HepG2 (cell line): ENCODE results near the gene YIPF4. TPM values are rescaled to one million over a fixed set of nuclear protein-coding genes. Genes with fewer than 3 reads are reported as not detected.

Source experiments
- CEBPG ChIP-seq: IDR thresholded peaks from 2 replicates; pipeline ENCODE4 v1.6.1; 2016
- GATA4 ChIP-seq: sonication (generic); IDR thresholded peaks from 2 replicates; pipeline ENCODE4 v1.6.1; 2016; ENCODE audit warnings: antibody characterized with exemption, low read depth, borderline replicate concordance
- GZF1 ChIP-seq: sonication (generic); formaldehyde crosslinking; IDR thresholded peaks from 2 replicates; pipeline ENCODE4 v1.5.1; 2020; ENCODE audit warnings: mild to moderate bottlenecking, missing genetic modification reagents
- HDAC6 ChIP-seq: fragments of 200-600 bp; sonication (generic); IDR thresholded peaks from 2 replicates; pipeline ENCODE4 v1.7.0; 2017; ENCODE audit warnings: mild to moderate bottlenecking, antibody characterized with exemption, low read length, low read depth
- KMT2B ChIP-seq: IDR thresholded peaks from 2 replicates; pipeline ENCODE4 v1.6.1; 2016; ENCODE audit warnings: missing genetic modification reagents, missing compliant biosample characterization
- RFXAP ChIP-seq: sonication (generic); formaldehyde crosslinking; IDR thresholded peaks from 2 replicates; pipeline ENCODE4 v1.4.0; 2020; ENCODE audit warnings: missing genetic modification reagents, borderline replicate concordance
- TAF15 ChIP-seq: fragments of 200-400 bp; formaldehyde crosslinking; IDR thresholded peaks from one replicate; pipeline ENCODE4 v1.6.1; 2018; ENCODE audit warnings: mild to moderate bottlenecking, low read depth, low read length; ENCODE audit not compliant: poor library complexity, severe bottlenecking
- TEAD3 ChIP-seq: optimal IDR thresholded peaks from 2 replicates; pipeline ENCODE3; 2016; ENCODE audit warnings: borderline replicate concordance
- ZFP1 ChIP-seq: IDR thresholded peaks from 2 replicates; pipeline ENCODE4 v1.6.1; 2016
- ZFP36L1 ChIP-seq: sonication (generic); formaldehyde crosslinking; IDR thresholded peaks from 2 replicates; pipeline ENCODE4 v1.8.0; 2022; ENCODE audit warnings: mild to moderate bottlenecking, missing genetic modification reagents, moderate library complexity
- ZNF570 ChIP-seq: sonication (generic); formaldehyde crosslinking; IDR thresholded peaks from 2 replicates; pipeline ENCODE4 v1.4.0; 2020; ENCODE audit warnings: mild to moderate bottlenecking, missing genetic modification reagents, borderline replicate concordance
- ZNF616 ChIP-seq: sonication (generic); formaldehyde crosslinking; IDR thresholded peaks from 2 replicates; pipeline ENCODE4 v1.5.0; 2020; ENCODE audit warnings: low read depth, mild to moderate bottlenecking, missing genetic modification reagents
- ZNF652 ChIP-seq: IDR thresholded peaks from 2 replicates; pipeline ENCODE4 v1.6.1; 2016; ENCODE audit warnings: low read depth, borderline replicate concordance
- ZNF737 ChIP-seq: sonication (generic); formaldehyde crosslinking; IDR thresholded peaks from 2 replicates; pipeline ENCODE4 v1.5.0; 2020; ENCODE audit warnings: missing genetic modification reagents, mild to moderate bottlenecking, borderline replicate concordance
- ZNF775 ChIP-seq: sonication (generic); formaldehyde crosslinking; IDR thresholded peaks from 2 replicates; pipeline ENCODE4 v1.4.0; 2020; ENCODE audit warnings: missing genetic modification reagents, mild to moderate bottlenecking, moderate library complexity, borderline replicate concordance
- ZNF879 ChIP-seq: sonication (generic); formaldehyde crosslinking; IDR thresholded peaks from 2 replicates; pipeline ENCODE4 v1.8.1; 2023; ENCODE audit warnings: missing genetic modification reagents
- polyA plus RNA-seq, 8 experiments: library from polyadenylated mRNA; depleted of rRNA in 3 of 8; stranded (reverse) in 7 of 8; unstranded in 1 of 8; fragments of >200 nt; fragmentation: Illumina TruSeq in 4 of 8; extraction: Trizol in 4 of 8; gene quantifications; 2 replicates each; pipeline versions ENCODE4 v1.2.1 to v1.2.3, GENCODE V29; 2011 to 2016; ENCODE audit warnings: low read depth in 4 of 8, missing spikeins in 1 of 8, mixed read lengths in 1 of 8; ENCODE audit not compliant: insufficient read depth in 1 of 8
- total RNA-seq, 5 experiments: library from RNA; depleted of rRNA; stranded (reverse); fragments of >200 nt; fragmentation: Illumina TruSeq; extraction: Trizol; gene quantifications; 2 replicates each; pipeline ENCODE4 v1.2.3, GENCODE V29; 2016; ENCODE audit warnings: low read depth in 1 of 5
- TF ChIP-seq, protein P1 (sequence below): sonication (generic); formaldehyde crosslinking; IDR thresholded peaks from 2 replicates; pipeline ENCODE4 v1.8.0; 2022; ENCODE audit warnings: missing genetic modification reagents, mild to moderate bottlenecking, borderline replicate concordance
- TF ChIP-seq, protein P2 (sequence below): sonication (generic); formaldehyde crosslinking; IDR thresholded peaks from 2 replicates; pipeline ENCODE4 v1.5.1; 2020; ENCODE audit warnings: mild to moderate bottlenecking, missing genetic modification reagents, borderline replicate concordance
- TF ChIP-seq, protein P3 (sequence below): sonication (generic); formaldehyde crosslinking; IDR thresholded peaks from 2 replicates; pipeline ENCODE4 v1.8.0; 2022; ENCODE audit warnings: low read depth, missing genetic modification reagents
- TF ChIP-seq, protein P4 (sequence below): fragments of 450-650 bp; IDR thresholded peaks from 2 replicates; pipeline ENCODE4 v1.6.1; 2017

The YIPF4 gene
- total and polyA plus RNA-seq, 2 of the 13 experiments (the other 11 are each of a cell fraction or from before 2014, with no cell fraction given), result 19.0 to 43.9 TPM

DNA sequence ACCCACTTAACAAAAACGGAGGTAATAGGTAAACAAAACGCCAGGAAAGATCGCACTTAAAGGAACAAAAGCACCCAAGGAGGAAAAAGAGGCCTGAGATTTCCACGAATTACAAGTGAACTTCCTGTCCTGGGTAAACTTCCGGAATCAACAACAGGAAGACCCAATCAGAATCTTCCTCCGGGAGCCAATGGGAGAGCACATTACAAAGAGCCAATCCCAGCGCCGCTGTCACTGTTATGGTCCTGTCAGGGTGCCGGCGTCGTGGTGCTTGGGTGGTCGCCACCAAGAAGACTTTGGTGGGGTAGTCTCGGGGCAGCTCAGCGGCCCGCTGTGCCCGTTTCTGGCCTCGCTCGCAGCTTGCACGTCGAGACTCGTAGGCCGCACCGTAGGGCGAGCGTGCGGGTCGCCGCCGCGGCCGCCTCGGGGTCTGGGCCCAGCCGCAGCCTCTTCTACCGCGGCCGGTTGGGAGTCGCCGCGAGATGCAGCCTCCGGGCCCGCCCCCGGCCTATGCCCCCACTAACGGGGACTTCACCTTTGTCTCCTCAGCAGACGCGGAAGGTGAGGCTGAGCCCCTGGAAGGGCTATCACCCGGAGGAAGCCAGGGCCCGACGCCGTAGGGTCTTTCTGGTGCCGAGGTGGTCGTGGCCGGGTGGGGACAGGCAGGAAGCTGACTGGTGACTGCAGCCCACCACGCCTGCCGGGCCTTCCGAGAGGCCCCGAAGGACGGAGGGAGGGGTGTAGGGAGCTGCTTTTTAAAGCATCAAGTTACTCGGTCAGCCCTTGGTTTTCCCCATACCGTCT lies at the start of gene YIPF4 (continued):
- TF ChIP-seq, protein P1, sequence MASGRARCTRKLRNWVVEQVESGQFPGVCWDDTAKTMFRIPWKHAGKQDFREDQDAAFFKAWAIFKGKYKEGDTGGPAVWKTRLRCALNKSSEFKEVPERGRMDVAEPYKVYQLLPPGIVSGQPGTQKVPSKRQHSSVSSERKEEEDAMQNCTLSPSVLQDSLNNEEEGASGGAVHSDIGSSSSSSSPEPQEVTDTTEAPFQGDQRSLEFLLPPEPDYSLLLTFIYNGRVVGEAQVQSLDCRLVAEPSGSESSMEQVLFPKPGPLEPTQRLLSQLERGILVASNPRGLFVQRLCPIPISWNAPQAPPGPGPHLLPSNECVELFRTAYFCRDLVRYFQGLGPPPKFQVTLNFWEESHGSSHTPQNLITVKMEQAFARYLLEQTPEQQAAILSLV, result peak; percentile 97
- TF ChIP-seq ZFP1 (CRISPR knock-in tag), result peak; percentile 88
- TF ChIP-seq GATA4, result no peak
- 0 out of 2 replicates have a peak, but pooled peaks have one; percentile 83 for TF ChIP-seq ZNF737 (CRISPR knock-in tag)
- TF ChIP-seq RFXAP (CRISPR knock-in tag), result peak; percentile 90
- no peak for TF ChIP-seq TAF15
- peak; percentile 48 for TF ChIP-seq TEAD3 (CRISPR knock-in tag)
- no peak for TF ChIP-seq ZNF652 (CRISPR knock-in tag)
- no peak for TF ChIP-seq CEBPG (CRISPR knock-in tag)
- peak; percentile 89; the same call in 1 of the 2 replicates for TF ChIP-seq ZNF616 (CRISPR knock-in tag)
- TF ChIP-seq ZNF775, result no peak
- no peak; the same call in 1 of the 2 replicates for TF ChIP-seq ZFP36L1
- TF ChIP-seq, protein P2, sequence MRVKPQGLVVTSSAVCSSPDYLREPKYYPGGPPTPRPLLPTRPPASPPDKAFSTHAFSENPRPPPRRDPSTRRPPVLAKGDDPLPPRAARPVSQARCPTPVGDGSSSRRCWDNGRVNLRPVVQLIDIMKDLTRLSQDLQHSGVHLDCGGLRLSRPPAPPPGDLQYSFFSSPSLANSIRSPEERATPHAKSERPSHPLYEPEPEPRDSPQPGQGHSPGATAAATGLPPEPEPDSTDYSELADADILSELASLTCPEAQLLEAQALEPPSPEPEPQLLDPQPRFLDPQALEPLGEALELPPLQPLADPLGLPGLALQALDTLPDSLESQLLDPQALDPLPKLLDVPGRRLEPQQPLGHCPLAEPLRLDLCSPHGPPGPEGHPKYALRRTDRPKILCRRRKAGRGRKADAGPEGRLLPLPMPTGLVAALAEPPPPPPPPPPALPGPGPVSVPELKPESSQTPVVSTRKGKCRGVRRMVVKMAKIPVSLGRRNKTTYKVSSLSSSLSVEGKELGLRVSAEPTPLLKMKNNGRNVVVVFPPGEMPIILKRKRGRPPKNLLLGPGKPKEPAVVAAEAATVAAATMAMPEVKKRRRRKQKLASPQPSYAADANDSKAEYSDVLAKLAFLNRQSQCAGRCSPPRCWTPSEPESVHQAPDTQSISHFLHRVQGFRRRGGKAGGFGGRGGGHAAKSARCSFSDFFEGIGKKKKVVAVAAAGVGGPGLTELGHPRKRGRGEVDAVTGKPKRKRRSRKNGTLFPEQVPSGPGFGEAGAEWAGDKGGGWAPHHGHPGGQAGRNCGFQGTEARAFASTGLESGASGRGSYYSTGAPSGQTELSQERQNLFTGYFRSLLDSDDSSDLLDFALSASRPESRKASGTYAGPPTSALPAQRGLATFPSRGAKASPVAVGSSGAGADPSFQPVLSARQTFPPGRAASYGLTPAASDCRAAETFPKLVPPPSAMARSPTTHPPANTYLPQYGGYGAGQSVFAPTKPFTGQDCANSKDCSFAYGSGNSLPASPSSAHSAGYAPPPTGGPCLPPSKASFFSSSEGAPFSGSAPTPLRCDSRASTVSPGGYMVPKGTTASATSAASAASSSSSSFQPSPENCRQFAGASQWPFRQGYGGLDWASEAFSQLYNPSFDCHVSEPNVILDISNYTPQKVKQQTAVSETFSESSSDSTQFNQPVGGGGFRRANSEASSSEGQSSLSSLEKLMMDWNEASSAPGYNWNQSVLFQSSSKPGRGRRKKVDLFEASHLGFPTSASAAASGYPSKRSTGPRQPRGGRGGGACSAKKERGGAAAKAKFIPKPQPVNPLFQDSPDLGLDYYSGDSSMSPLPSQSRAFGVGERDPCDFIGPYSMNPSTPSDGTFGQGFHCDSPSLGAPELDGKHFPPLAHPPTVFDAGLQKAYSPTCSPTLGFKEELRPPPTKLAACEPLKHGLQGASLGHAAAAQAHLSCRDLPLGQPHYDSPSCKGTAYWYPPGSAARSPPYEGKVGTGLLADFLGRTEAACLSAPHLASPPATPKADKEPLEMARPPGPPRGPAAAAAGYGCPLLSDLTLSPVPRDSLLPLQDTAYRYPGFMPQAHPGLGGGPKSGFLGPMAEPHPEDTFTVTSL (CRISPR knock-in tag), result no peak; the same call in none of the 2 replicates
- peak; percentile 85 for TF ChIP-seq ZNF879
- no peak for TF ChIP-seq ZNF570
- TF ChIP-seq KMT2B (CRISPR knock-in tag), result peak; percentile 96
- TF ChIP-seq, protein P3, sequence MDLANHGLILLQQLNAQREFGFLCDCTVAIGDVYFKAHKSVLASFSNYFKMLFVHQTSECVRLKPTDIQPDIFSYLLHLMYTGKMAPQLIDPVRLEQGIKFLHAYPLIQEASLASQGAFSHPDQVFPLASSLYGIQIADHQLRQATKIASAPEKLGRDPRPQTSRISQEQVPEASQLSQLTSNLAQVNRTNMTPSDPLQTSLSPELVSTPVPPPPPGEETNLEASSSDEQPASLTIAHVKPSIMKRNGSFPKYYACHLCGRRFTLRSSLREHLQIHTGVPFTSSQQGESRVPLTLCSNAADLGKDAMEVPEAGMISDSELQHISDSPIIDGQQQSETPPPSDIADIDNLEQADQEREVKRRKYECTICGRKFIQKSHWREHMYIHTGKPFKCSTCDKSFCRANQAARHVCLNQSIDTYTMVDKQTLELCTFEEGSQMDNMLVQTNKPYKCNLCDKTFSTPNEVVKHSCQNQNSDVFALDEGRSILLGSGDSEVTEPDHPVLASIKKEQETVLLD (CRISPR knock-in tag), result no peak
- TF ChIP-seq HDAC6, result no peak
- TF ChIP-seq GZF1 (CRISPR knock-in tag), result no peak; the same call in 1 of the 2 replicates
- TF ChIP-seq, protein P4, sequence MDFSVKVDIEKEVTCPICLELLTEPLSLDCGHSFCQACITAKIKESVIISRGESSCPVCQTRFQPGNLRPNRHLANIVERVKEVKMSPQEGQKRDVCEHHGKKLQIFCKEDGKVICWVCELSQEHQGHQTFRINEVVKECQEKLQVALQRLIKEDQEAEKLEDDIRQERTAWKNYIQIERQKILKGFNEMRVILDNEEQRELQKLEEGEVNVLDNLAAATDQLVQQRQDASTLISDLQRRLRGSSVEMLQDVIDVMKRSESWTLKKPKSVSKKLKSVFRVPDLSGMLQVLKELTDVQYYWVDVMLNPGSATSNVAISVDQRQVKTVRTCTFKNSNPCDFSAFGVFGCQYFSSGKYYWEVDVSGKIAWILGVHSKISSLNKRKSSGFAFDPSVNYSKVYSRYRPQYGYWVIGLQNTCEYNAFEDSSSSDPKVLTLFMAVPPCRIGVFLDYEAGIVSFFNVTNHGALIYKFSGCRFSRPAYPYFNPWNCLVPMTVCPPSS, result no peak
